KOPT-K1 (cell line): ENCODE data around the gene AGER.

ENCODE experiments used
- H3K27ac ChIP-seq: fragments of 200-600 bp; sonication (generic); 2 replicates; pipeline ENCODE4 v1.5.1; 2016; ENCODE audit warnings: antibody characterized with exemption, mild to moderate bottlenecking, low read depth, low read length; ENCODE audit not compliant: poor library complexity, severe bottlenecking
- H3K36me3 ChIP-seq: fragments of 200-600 bp; sonication (generic); 2 replicates; pipeline ENCODE4 v1.5.1; 2017; ENCODE audit warnings: antibody characterized with exemption, mild to moderate bottlenecking, low read length, moderate library complexity; ENCODE audit not compliant: insufficient read depth
- H3K9me3 ChIP-seq: fragments of 200-600 bp; sonication (generic); 2 replicates; pipeline ENCODE4 v1.5.1; 2017; ENCODE audit warnings: antibody characterized with exemption, low read length, mild to moderate bottlenecking; ENCODE audit not compliant: insufficient read depth, poor library complexity, severe bottlenecking

AGER gene

DNA sequence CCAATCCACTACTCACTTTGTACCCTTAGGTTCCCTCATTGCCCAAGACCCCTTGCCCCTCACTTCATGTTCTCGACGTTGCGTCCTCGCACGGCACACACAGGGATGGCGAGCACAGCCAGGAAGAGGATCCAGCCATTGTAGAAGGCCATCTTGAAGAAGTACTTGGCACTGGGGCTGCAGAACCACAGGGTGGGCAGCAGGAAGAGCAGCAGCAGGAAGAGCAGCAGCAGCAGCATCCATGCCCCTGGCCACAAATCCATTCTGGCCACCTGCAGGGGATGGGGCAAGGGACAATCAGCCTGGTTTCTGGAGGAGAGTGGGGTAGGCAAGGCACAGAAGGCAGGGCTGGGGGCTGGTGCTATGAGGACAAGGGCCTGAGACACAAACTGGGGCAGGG lies 12.8 kb downstream of the AGER start:
- Histone ChIP-seq H3K9me3 (no peaks in the 10 kb centered on the region), H3K36me3 (peaks cover 52% of the 10 kb centered on the region), H3K27ac (no peak overlapping the region)

DNA sequence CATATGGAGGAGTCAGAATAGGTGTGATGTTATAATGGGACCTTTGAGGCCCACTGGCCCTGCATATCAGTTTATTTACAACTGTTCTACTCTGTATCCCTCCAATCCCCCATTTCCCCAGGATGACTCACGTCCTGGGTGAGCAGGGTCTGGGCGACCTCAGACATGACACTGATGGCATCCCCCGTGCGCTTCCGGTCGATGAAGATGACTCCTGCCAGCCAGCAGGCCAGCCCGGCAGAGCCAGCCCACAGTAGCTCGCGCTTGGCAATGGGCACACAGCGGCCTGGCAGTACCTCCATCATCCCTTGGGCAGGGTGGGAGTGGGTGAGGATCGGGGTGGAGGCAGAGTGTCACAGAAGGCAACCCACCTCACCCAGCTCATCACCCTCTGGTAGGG lies 13.8 kb downstream of the AGER start:
- H3K36me3 ChIP-seq = peaks cover 60% of the 10 kb centered on the region
- H3K27ac ChIP-seq = no peak overlapping the region
- H3K9me3 ChIP-seq = no peaks in the 10 kb centered on the region

DNA sequence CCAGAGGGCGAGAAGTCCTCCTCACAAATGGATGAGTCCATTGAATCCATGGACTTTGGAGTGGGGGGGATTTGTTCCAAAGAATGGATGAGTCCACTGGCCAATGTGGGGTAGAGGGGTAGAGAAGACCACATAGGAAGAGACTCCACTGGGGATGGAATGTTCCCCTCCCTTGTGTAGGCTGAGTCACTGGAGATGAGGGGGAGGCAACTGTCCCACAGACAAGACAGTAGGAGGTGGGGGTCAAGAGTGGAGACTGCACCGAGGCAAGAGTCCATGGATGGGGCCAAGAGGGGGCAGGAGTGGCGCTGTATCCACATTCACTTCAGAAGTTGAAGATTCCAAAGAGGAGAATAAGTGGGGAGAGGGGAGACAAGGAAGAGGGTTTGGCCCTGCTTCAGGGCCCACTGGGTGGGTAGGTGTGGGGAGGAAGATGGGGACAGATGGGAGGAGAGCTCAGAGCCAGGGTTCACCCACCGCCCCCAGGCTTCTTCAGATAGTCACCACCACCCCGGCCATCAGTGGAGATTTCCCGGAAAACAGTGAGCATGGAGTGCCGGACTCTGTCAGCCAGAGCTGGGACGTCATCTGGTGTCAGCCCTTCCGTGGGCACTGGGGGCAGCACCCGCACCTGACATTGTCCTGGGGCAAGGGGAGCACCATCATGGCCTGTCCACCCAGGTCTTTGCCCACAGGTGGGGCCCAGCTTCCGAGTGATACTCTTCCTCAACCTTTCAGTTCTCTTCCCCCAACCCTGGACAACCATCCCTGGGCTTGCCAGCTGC lies 15.1 kb downstream of the AGER start:
- Histone ChIP-seq H3K36me3 (peaks cover 71% of the 10 kb centered on the region), H3K27ac (no peak overlapping the region)

DNA sequence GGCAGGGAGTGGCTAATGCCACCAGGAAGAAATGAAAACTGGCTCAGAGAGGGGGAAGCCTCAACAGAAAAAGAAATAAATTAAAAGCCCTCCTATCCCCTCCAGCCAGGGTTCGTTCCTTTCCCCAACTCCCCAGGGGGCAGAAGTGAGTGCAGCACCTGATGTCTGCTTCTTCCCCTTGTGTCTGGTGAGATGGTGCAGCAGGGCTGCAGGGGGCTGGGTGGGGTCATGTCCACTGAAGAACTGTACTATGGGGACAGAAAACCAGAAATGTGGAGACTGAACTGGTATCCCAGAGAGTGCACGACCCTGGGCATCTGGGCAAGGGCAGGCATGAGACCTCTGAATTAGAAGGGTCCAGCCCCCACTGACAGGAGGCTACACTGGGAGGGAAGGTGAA lies 15.7 kb downstream of the AGER start:
- Histone ChIP-seq H3K36me3 (peaks cover 71% of the 10 kb centered on the region), H3K9me3 (no peaks in the 10 kb centered on the region), H3K27ac (no peak overlapping the region)

More for the DNA sequence above, 15.1 kb downstream of the AGER start:
- no peaks in the 10 kb centered on the region for H3K9me3 ChIP-seq

DNA sequence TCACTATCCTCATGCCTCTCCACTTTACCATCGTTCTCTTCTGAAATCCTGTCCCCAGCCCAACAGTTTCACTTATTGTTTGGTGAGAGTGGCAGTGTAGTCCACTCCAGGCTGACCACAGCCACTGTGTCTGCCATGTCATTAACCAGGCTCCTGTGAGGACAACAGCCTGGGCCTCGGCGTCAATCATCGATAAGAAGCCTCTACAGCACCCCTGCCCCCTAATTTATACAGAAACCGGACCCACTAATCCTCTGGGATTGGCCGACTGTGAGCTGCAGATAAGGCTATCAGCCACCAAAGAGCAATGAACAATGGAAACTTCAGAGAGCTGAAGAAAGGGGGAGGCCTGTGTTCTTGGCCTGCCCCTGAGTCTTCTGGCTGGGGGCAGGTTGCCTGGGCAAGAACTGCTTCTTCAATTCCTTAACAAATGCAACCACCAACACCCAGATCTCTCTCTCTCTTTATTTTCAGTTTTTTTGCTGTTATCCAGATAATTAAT lies 16.2 kb downstream of the AGER start:
- peaks cover 76% of the 10 kb centered on the region for H3K36me3 ChIP-seq
- H3K9me3 ChIP-seq = no peaks in the 10 kb centered on the region
- no peak overlapping the region for H3K27ac ChIP-seq

DNA sequence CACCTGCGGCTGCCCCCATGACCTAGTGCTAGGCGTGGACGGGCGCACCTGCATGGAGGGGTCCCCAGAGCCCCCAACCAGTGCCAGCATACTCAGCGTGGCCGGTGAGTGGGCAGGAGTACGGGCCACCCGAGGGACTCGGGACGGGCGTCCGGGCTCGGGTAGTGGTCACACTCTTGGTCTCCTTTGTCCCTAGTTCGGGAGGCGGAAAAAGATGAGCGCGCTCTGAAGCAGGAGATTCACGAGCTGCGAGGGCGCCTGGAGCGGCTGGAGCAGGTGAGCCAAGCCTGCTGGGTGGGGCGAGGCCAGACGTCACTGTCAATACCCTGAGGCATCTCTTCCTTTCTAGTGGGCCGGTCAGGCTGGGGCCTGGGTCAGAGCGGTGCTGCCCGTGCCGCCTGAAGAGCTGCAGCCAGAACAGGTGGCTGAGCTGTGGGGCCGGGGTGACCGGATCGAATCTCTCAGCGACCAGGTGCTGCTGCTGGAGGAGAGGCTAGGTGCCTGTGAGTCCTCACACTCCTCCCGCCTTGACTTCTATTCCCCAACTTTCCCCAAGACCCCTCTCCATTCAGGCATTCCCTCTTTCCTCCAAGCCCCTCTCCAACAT lies 16.8 kb downstream of the AGER start:
- Histone ChIP-seq H3K9me3 (no peaks in the 10 kb centered on the region), H3K27ac (no peak overlapping the region), H3K36me3 (peaks cover 81% of the 10 kb centered on the region)

DNA sequence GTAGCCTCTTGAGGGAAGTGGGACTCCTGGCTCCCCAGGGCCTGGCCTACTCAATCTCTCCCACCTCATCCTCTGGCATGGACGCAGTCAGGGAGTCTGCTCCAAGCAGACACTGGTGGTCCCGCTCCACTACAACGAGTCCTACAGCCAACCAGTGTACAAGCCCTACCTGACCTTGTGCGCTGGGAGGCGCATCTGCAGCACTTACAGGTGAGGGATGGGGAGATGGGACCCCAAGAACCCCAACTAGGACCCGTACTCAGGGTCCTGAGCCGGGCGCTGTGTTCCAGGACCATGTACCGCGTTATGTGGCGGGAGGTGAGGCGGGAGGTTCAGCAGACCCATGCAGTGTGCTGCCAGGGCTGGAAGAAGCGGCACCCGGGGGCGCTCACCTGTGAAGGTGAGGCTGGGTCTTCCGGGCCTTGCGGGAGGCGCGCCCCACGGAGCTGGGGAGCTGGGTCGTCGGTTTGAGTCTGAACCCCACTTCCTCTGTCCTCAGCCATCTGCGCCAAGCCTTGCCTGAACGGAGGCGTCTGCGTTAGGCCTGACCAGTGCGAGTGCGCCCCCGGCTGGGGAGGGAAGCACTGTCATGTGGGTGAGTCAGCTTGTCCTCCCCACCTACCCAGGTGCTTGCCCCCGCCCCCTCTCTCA lies 17.5 kb downstream of the AGER start:
- H3K36me3 ChIP-seq = peaks cover 85% of the 10 kb centered on the region
- no peaks in the 10 kb centered on the region for H3K9me3 ChIP-seq
- no peak overlapping the region for H3K27ac ChIP-seq

DNA sequence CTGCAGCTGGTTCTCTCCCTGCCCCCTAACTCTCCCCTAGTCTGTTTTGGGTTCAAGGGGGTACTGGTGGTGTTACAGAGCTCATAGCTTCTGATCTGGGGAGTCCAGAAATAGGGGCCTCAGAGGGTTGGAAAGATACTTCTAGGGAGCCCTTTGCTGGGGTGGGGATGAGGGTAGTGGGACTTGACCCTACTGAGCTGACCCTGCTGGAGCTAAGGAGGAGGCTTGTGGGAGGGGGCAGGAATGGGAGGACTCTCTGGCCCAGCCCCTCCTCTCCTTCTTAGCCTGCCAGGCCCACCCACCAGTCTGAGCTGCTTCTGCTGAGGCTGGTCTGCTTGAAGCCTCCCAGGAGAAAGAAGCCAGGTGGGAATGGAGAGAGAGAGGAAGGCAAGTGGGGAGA lies 19.8 kb downstream of the AGER start, which contains the start of gene EGFL8:
Gene EGFL8, plus strand, starts transcription at position 301 of the 400 bp plus-strand sequence. CDS start 1,571 bp downstream, outside the sequence.
- peaks cover 64% of the 10 kb centered on the region for H3K36me3 ChIP-seq
- H3K27ac ChIP-seq = no peak within 1 kb of the TSS
- H3K9me3 ChIP-seq = no peaks in the 10 kb centered on the region

DNA sequence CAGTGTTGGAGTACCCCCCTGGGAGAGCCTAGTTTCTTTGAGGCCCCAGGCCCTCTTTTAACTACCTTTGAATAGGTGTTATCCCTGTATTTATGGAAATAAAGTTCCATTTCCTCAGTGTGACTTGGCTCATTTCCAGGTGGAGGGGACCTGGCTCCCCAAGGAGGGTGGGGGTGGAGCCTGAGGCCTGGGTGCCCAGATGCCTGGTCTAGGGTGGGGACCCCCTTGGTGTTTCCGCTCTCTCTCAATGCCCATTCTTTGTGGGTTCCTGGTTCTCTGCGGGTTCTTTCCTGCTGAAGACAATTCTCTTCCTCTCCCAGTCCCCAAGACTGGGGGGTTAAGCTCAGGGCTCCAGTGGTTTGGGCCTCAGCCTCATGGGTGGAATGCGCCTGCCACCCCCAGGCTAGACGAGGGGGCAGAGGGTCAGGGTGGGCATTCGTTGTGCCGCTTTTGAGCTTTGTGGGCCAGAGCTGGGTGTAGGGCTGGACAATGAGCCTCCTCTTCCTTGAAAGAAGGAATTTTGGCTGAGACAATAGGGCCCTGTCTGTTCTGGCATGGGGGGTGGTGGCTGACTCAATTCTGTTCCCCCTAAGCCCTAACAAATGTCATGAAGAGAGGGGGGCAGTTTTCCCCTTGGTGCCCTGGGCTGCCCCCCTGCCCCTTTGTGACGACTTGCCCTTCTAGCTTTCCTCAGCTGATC lies 20.3 kb downstream of the AGER start:
- H3K36me3 ChIP-seq = peaks cover 62% of the 10 kb centered on the region
- H3K9me3 ChIP-seq = no peaks in the 10 kb centered on the region
- H3K27ac ChIP-seq = no peak overlapping the region

DNA sequence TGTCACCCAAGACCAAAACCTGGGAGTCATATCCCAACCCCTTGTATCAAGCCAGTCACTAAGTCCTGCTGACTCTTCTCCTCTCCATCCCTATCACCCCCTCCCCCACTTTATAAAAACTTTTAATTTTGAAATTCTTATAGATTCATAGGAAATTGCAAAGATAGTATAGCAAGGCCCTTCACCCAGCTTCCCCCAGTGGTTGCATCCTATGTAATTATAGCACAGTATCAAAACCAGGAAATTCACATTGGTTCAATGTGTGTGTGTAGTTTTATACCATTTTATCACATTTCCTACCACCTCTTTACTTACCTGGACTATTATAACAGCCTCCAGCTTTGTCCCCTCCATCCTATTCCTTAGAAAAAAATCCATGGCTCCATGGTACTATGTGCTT lies 26.0 kb downstream of the AGER start:
- H3K36me3 ChIP-seq = peaks cover 47% of the 10 kb centered on the region
- H3K27ac ChIP-seq = no peak overlapping the region
- no peaks in the 10 kb centered on the region for H3K9me3 ChIP-seq

DNA sequence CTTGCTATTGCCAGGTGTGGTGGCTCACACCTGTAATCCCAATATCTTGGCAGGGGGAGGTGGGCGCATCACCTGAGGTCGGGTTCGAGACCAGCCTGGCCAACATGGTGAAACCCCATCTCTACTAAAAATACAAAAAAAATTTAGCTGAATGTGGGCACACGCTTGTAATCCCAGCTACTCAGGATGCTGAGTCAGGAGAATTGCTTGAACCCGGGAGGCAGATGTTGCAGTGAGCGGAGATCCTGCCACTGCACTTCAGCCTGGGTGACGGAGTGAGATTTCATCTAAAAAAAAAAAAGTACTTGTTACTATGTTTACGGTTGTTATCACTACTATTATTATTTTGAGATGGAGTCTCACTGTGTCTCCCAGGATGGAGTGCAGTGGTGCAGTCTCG lies 27.2 kb downstream of the AGER start:
- Histone ChIP-seq H3K9me3 (no peaks in the 10 kb centered on the region), H3K36me3 (peaks cover 35% of the 10 kb centered on the region), H3K27ac (no peak overlapping the region)

DNA sequence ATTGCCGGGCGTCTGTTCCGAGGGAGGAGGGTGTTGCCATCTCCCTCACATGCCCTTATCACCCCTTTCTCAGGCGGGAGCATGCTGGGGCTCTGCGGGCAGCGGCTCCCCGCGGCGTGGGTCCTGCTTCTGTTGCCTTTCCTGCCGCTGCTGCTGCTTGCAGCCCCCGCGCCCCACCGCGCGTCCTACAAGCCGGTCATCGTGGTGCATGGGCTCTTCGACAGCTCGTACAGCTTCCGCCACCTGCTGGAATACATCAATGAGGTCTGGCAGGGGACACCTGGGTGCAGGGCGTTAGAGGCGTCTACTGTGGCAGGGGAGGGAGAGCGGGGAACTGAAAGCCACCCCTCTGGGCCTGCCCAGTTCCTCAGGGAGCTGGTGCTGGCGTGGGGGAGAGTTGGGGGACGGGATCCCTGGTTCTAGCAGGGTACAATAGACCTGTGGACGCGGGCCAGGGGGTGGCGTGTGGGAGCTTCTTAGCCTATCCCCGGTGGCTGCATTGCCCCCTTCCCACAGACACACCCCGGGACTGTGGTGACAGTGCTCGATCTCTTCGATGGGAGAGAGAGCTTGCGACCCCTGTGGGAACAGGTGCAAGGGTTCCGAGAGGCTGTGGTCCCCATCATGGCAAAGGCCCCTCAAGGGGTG lies 29.4 kb downstream of the AGER start:
- Histone ChIP-seq H3K9me3 (no peaks in the 10 kb centered on the region), H3K27ac (peak overlapping the region; percentile 70), H3K36me3 (peaks cover 35% of the 10 kb centered on the region)

DNA sequence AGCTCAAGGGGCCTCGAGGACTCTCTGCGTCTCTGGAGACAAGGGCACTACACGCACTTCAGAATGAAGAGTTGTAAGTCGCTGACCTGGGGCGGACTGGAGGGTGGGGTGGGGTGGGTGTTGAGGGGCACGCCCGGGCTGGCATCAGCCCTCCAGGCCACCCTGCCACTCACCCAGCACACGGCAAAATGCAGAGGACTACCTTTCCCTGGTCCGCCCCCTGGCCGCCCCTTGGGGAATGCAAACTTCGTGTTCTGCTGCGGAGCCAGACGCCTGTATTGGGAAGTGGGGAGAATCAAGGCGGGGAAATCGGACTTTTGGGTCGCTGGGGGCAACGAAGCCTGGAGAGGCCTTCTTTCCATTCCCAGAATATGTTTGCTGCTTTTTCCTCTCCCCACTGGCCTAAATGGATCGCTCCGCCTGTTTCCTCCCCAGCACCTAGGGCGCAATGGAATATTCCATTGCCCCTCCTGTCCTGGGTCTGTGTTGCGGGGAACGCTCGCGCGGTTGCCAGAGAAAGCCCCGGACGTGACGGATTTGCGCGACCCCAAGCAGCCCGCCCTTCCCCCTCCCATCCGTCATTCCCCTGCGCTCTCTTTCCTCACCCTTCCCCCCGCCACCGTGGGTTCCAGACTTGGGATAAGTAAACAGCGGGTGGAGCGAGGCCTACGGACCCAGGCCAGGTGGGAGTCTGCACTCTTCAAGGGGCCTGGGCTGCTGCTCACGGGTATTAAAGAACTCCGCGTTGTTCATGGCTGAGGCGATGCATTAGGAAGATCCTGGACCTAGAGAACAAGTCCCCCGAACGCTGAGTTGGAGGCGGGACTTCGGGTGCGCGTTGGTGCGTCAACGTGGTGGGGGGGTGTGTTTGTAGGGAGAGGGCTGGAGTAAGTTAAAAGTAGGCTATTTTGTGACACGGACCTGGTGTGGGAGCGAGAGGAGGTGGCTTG lies 30.2 kb downstream of the AGER start, which contains the start of gene PPT2:
Gene PPT2, plus strand, starts transcription at position 578 of the 950 bp plus-strand sequence. CDS start 454 bp downstream, outside the sequence.
- H3K27ac ChIP-seq = peak within 1 kb of the TSS; percentile 70
- H3K9me3 ChIP-seq = no peaks in the 10 kb centered on the region
- peaks cover 32% of the 10 kb centered on the region for H3K36me3 ChIP-seq
